Smooth muscle cell (in vitro differentiated cells): ENCODE data around the gene ARHGAP32. TPM values are rescaled to one million over a fixed set of nuclear protein-coding genes. Genes with fewer than 3 reads are reported as not detected.

ENCODE experiments used
- DNase-seq: peaks from one replicate; lab custom pipeline; 2025; ENCODE audit not compliant: unreplicated experiment; lab: John Stamatoyannopoulos, UW
- H2AFZ ChIP-seq: fragments of 200-600 bp; sonication (generic); 2 replicates; pipeline ENCODE4 v1.6.0; 2016; ENCODE audit warnings: antibody characterized with exemption, low read depth, mild to moderate bottlenecking
- H3F3A ChIP-seq: fragments of 200-600 bp; sonication (generic); 2 replicates; pipeline ENCODE4 v1.6.0; 2017; ENCODE audit warnings: antibody characterized with exemption, low read depth
- H3K27ac ChIP-seq: fragments of 200-600 bp; sonication (generic); 2 replicates; pipeline ENCODE4 v1.5.1; 2016; ENCODE audit warnings: low read depth, mild to moderate bottlenecking
- H3K27me3 ChIP-seq: fragments of 200-600 bp; sonication (generic); 2 replicates; pipeline ENCODE4 v1.6.1; 2016; ENCODE audit warnings: low read depth, mild to moderate bottlenecking
- H3K36me3 ChIP-seq: fragments of 200-600 bp; sonication (generic); 2 replicates; pipeline ENCODE4 v1.5.1; 2016; ENCODE audit warnings: low read depth
- H3K4me1 ChIP-seq: fragments of 200-600 bp; sonication (generic); 2 replicates; pipeline ENCODE4 v1.5.1; 2016; ENCODE audit warnings: low read depth
- H3K4me2 ChIP-seq: fragments of 200-600 bp; sonication (generic); 2 replicates; pipeline ENCODE4 v1.6.0; 2016; ENCODE audit warnings: mild to moderate bottlenecking
- H3K4me3 ChIP-seq: fragments of 200-600 bp; sonication (generic); 2 replicates; pipeline ENCODE4 v1.5.1; 2016; ENCODE audit warnings: mild to moderate bottlenecking
- H3K79me2 ChIP-seq: fragments of 200-600 bp; sonication (generic); 2 replicates; pipeline ENCODE4 v1.6.0; 2016; ENCODE audit warnings: low read depth, mild to moderate bottlenecking
- H3K9ac ChIP-seq: fragments of 200-600 bp; sonication (generic); 2 replicates; pipeline ENCODE4 v1.6.0; 2016; ENCODE audit warnings: low read depth
- H3K9me3 ChIP-seq: fragments of 200-600 bp; sonication (generic); replicated peaks from 2 replicates; pipeline ENCODE4 v1.5.1; 2016; ENCODE audit warnings: low read depth
- H4K20me1 ChIP-seq: fragments of 200-600 bp; sonication (generic); 2 replicates; pipeline ENCODE4 v1.6.0; 2016; ENCODE audit warnings: low read depth
- WGBS: methylation state at CpG from one replicate; pipeline ENCODE4 v1.1.7; 2016; ENCODE audit warnings: low lambda C conversion rate; 5-methylcytosine and 5-hydroxymethylcytosine counted together
- polyA plus RNA-seq: library from polyadenylated mRNA; unstranded; fragments of >200 nt; fragmentation: Nextera tagmentation; extraction: Ambion mirVana; gene quantifications from 2 replicates; pipeline ENCODE4 v1.2.1, GENCODE V29; 2016
- total RNA-seq: library from RNA; depleted of rRNA; stranded (reverse); fragments of >200 nt; gene quantifications from 2 replicates; pipeline ENCODE4 v1.2.3, GENCODE V29; 2014
- TF ChIP-seq, protein P1 (sequence below): fragments of 200-600 bp; sonication (generic); IDR thresholded peaks from 2 replicates; pipeline ENCODE4 v1.5.1; 2017; ENCODE audit warnings: borderline replicate concordance, mild to moderate bottlenecking, antibody characterized with exemption; ENCODE audit not compliant: insufficient read depth, poor library complexity, severe bottlenecking

ARHGAP32 gene
- total and polyA plus RNA-seq, 2 experiments from 2014 or later, result 8.8 to 17.8 TPM

DNA sequence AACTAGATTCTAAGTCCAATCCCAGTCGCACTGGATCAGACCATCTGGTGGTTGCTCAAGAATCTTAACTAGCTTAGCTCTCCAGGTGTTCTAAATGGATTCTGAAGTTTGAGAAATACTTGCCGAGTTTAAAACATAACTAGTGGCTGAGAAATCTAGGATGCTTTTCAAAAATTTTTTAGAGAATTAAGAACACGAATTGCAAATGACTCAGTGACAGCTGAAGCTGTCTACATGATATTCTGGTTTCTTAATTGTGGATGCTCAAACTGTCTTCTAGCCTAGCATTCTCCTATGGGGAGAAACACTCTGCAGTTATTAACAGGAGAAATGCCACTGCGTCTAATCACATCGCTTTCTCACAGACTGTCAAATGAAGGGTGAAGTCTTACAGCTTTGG, 229.2 kb downstream of the ARHGAP32 start:
- no peaks in the 10 kb centered on the region for H4K20me1 ChIP-seq
- H3K9ac ChIP-seq, result no peak overlapping the region
- TF ChIP-seq, protein P1, sequence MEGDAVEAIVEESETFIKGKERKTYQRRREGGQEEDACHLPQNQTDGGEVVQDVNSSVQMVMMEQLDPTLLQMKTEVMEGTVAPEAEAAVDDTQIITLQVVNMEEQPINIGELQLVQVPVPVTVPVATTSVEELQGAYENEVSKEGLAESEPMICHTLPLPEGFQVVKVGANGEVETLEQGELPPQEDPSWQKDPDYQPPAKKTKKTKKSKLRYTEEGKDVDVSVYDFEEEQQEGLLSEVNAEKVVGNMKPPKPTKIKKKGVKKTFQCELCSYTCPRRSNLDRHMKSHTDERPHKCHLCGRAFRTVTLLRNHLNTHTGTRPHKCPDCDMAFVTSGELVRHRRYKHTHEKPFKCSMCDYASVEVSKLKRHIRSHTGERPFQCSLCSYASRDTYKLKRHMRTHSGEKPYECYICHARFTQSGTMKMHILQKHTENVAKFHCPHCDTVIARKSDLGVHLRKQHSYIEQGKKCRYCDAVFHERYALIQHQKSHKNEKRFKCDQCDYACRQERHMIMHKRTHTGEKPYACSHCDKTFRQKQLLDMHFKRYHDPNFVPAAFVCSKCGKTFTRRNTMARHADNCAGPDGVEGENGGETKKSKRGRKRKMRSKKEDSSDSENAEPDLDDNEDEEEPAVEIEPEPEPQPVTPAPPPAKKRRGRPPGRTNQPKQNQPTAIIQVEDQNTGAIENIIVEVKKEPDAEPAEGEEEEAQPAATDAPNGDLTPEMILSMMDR, result no peak
- no peaks in the 10 kb centered on the region for H3K9me3 ChIP-seq
- no peak overlapping the region for H3K4me2 ChIP-seq
- DNase-seq, result no peak
- H3K36me3 ChIP-seq, result no peaks in the 10 kb centered on the region
- no peak overlapping the region for H3K4me3 ChIP-seq
- no peak overlapping the region for H2AFZ ChIP-seq
- H3K4me1 ChIP-seq, result no peaks in the 10 kb centered on the region
- no peak overlapping the region for H3K27ac ChIP-seq
- no peaks in the 10 kb centered on the region for H3K27me3 ChIP-seq
- no peaks in the 10 kb centered on the region for H3F3A ChIP-seq
- no peaks in the 10 kb centered on the region for H3K79me2 ChIP-seq
- WGBS, result 96% methylated on average over 5 of the region's 5 CpGs

DNA sequence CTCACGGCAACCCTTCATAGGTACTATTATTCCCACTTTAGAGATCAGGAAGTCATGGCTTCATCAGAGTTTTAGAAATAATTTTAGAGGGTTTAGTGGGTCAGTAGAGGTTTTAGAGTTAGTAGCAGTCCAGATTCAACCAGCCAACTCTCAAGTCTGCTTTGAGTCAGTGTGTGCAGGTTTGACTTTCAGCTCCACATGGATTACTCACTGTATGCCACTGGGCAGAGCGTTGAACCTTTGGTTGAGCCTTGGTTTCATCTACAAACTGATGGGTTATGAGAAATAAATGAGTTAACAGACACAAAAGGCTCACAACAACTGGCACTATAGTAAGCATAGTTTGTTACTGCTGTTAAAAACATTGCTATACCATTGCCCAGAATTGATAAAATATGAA, 230.5 kb downstream of the ARHGAP32 start:
- H3K79me2 ChIP-seq, result no peaks in the 10 kb centered on the region
- no peaks in the 10 kb centered on the region for H3F3A ChIP-seq
- DNase-seq, result no peak
- H3K4me3 ChIP-seq, result no peak overlapping the region
- 93% methylated on average over 2 of the region's 2 CpGs for WGBS
- H3K36me3 ChIP-seq, result no peaks in the 10 kb centered on the region
- no peak overlapping the region for H2AFZ ChIP-seq
- no peaks in the 10 kb centered on the region for H4K20me1 ChIP-seq
- TF ChIP-seq, protein P1, result no peak
- no peaks in the 10 kb centered on the region for H3K4me1 ChIP-seq
- H3K27ac ChIP-seq, result no peak overlapping the region
- no peaks in the 10 kb centered on the region for H3K27me3 ChIP-seq
- H3K4me2 ChIP-seq, result no peak overlapping the region
- no peak overlapping the region for H3K9ac ChIP-seq
- H3K9me3 ChIP-seq, result no peaks in the 10 kb centered on the region

DNA sequence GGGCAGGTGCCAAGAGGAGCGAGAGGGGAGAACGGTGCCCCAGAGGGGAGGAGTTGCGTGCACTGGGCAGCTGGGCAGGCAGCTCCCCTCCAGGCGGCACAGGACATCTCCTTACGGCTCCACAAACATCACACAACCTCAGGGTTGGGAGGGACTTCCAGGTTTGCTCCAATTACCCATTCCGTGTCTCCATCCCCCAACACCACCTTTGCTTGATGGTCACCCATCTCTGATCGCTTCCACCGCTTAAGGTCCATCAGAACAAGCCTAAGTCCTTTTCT, 235.0 kb downstream of the ARHGAP32 start:
- WGBS, result 96% methylated on average over 8 of the region's 8 CpGs
- no peaks in the 10 kb centered on the region for H3K36me3 ChIP-seq
- H3K4me2 ChIP-seq, result no peak overlapping the region
- H3K9me3 ChIP-seq, result no peaks in the 10 kb centered on the region
- peaks cover 11% of the 10 kb centered on the region for H3K27me3 ChIP-seq
- TF ChIP-seq, protein P1, result no peak
- H3K9ac ChIP-seq, result no peak overlapping the region
- H3K79me2 ChIP-seq, result no peaks in the 10 kb centered on the region
- H3K4me1 ChIP-seq, result no peaks in the 10 kb centered on the region
- H3K27ac ChIP-seq, result no peak overlapping the region
- no peak for DNase-seq
- H3K4me3 ChIP-seq, result no peak overlapping the region
- H4K20me1 ChIP-seq, result no peaks in the 10 kb centered on the region
- H2AFZ ChIP-seq, result no peak overlapping the region
- H3F3A ChIP-seq, result no peaks in the 10 kb centered on the region

DNA sequence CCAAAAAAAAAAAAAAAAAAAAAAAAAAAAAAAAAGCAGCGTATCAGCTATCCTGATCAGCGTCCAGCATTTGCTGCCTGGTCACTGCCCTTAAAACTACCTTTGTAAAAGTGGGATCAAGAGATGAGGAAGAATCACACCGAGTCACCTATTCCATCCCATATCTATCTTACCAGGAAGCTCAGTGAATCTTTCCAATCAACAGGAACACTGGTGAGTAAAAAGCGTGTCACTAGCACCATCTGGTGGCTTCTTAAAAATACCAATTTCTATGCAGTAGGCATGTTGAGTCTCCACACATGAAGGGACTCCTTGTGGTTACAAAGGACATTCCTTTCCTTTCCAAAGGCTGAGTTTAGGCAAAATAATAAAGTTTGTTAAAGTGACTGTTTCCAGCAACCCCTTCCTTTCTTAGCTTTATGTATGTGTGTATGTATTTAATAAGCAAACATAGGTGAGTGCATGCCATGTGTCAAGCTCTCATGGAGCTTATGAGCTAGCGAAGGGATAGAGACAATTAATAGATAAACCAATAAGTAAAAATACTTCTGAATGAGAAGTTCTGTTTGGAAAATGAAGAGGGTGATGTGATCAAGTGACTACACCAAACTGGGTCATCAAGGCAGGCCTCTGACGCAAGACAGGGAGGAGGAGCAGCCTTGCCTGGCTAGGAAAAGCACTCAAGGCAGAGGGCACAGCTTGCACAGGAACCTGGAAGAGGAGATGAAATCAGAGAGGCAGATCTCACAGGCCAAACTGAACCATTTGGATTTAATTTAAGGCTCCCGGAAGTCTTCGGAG, 235.5 kb downstream of the ARHGAP32 start:
- Histone ChIP-seq H3K4me2 (no peak overlapping the region), H3K4me3 (no peak overlapping the region), H3F3A (no peaks in the 10 kb centered on the region), H3K9ac (no peak overlapping the region), H3K9me3 (no peaks in the 10 kb centered on the region), H3K79me2 (no peaks in the 10 kb centered on the region), H3K27me3 (peaks cover 12% of the 10 kb centered on the region), H2AFZ (no peak overlapping the region), H3K36me3 (no peaks in the 10 kb centered on the region), H3K4me1 (no peaks in the 10 kb centered on the region), H3K27ac (no peak overlapping the region), H4K20me1 (no peaks in the 10 kb centered on the region)
- DNase-seq, result no peak
- TF ChIP-seq, protein P1, result peak; percentile 69
- whole genome bisulfite sequencing, result 50% methylated on average over 8 of the region's 8 CpGs
